Astrocyte (in vitro differentiated cells and primary cell): Measurements from ENCODE around the gene CPA5.

Experiments used
- CTCF ChIP-seq: IDR thresholded peaks from 2 replicates; pipeline ENCODE4 v1.5.1; 2011; ENCODE audit warnings: low read depth, mild to moderate bottlenecking, inconsistent platforms, low read length, moderate library complexity; ENCODE audit not compliant: insufficient read depth
- EZH2 ChIP-seq: IDR thresholded peaks from 2 replicates; pipeline ENCODE4 v1.6.1; 2012; ENCODE audit warnings: mild to moderate bottlenecking, low read length, inconsistent platforms; ENCODE audit not compliant: insufficient read depth

GRCh38 chr7:130303127-130303526, 41.5 kb upstream of the CPA5 start:
- no peak for TF ChIP-seq CTCF
- TF ChIP-seq EZH2, result no peak
